ENCODE data around the gene AACS.

GRCh38 chr12:125092872-125093680 lies 27.8 kb downstream of the AACS start:
- TF ChIP-seq EZH2 (optimal IDR thresholded peaks at IDR 0.05; ENCODE audit: low read depth, low read length) (no peak), EZH2phosphoT487 (IDR thresholded peaks at IDR 0.05; ENCODE audit: low read length) (no peak), CTCF (IDR thresholded peaks at IDR 0.05; ENCODE audit: low read length) (no peak)

Data from MM.1S (cell line).